Trophoblast cell (in vitro differentiated cells and primary cell): ENCODE measurements around the gene PLG.
A peak's percentile ranks its signal among the peaks of the same experiment; 100 is the strongest.
"Not testable (repeated sequence)": the region's sequence is repeated elsewhere in the genome, so short reads cannot be mapped to it uniquely, and the experiment has no call there.

Experiments
- DNase-seq, 2 donors: peaks; one replicate each; pipeline ENCODE4 v3.0.0-alpha.2; 2016
- H2AFZ ChIP-seq: 2 replicates; pipeline ENCODE4 v1.6.1; 2013; ENCODE audit warnings: low read length, moderate library complexity, mild to moderate bottlenecking; ENCODE audit not compliant: insufficient read depth, poor library complexity
- H2AK5ac ChIP-seq: 2 replicates; pipeline ENCODE4 v1.6.1; 2013; ENCODE audit warnings: mild to moderate bottlenecking, low read length
- H2BK120ac ChIP-seq: 2 replicates; pipeline ENCODE4 v1.6.1; 2013; ENCODE audit warnings: low read length, mild to moderate bottlenecking, moderate library complexity; ENCODE audit not compliant: insufficient read depth, poor library complexity
- H2BK12ac ChIP-seq: 2 replicates; pipeline ENCODE4 v1.6.1; 2013; ENCODE audit warnings: mild to moderate bottlenecking, low read length, moderate library complexity
- H2BK5ac ChIP-seq: 2 replicates; pipeline ENCODE4 v1.6.1; 2013; ENCODE audit warnings: low read length, low read depth, moderate library complexity, mild to moderate bottlenecking; ENCODE audit not compliant: poor library complexity
- H3K14ac ChIP-seq: 2 replicates; pipeline ENCODE4 v1.6.1; 2013; ENCODE audit warnings: mild to moderate bottlenecking, low read length
- H3K18ac ChIP-seq: 2 replicates; pipeline ENCODE4 v1.6.1; 2013; ENCODE audit warnings: mild to moderate bottlenecking, low read length
- H3K23ac ChIP-seq: 2 replicates; pipeline ENCODE4 v1.6.1; 2013; ENCODE audit warnings: low read length
- H3K27ac ChIP-seq: 2 replicates; pipeline ENCODE4 v1.5.1; 2013; ENCODE audit warnings: low read depth, mild to moderate bottlenecking, inconsistent platforms, low read length, moderate library complexity
- H3K27me3 ChIP-seq: 2 replicates; pipeline ENCODE4 v1.6.1; 2013; ENCODE audit warnings: inconsistent platforms, mild to moderate bottlenecking, low read length, moderate library complexity; ENCODE audit not compliant: insufficient read depth
- H3K36me3 ChIP-seq, 2 experiments: 1 replicate in 1 of 2; 2 replicates in 1 of 2; pipeline ENCODE4 v1.6.1; 2013; ENCODE audit warnings: low read length in 2 of 2, mild to moderate bottlenecking in 2 of 2, moderate library complexity in 1 of 2; ENCODE audit not compliant: insufficient read depth in 2 of 2, control insufficient read depth in 1 of 2
- H3K4ac ChIP-seq: 2 replicates; pipeline ENCODE4 v1.6.1; 2013; ENCODE audit warnings: low read depth, mild to moderate bottlenecking, low read length, moderate library complexity
- H3K4me1 ChIP-seq, 2 experiments: 1 replicate in 1 of 2; 2 replicates in 1 of 2; pipeline ENCODE4 v1.6.1; 2013; ENCODE audit warnings: low read length in 2 of 2, mild to moderate bottlenecking in 2 of 2, moderate library complexity in 1 of 2; ENCODE audit not compliant: insufficient read depth in 2 of 2, control insufficient read depth in 1 of 2
- H3K4me2 ChIP-seq: 2 replicates; pipeline ENCODE4 v1.6.1; 2013; ENCODE audit warnings: inconsistent platforms, mild to moderate bottlenecking, low read length, moderate library complexity
- H3K4me3 ChIP-seq: 2 replicates; pipeline ENCODE4 v1.5.1; 2013; ENCODE audit warnings: mild to moderate bottlenecking, low read depth, low read length, inconsistent platforms
- H3K79me1 ChIP-seq: one replicate; pipeline ENCODE4 v1.6.1; 2013; ENCODE audit warnings: low read length
- H3K79me2 ChIP-seq: 2 replicates; pipeline ENCODE4 v1.6.1; 2013; ENCODE audit warnings: low read length, mild to moderate bottlenecking; ENCODE audit not compliant: control insufficient read depth, insufficient read depth, poor library complexity
- H3K9ac ChIP-seq: 2 replicates; pipeline ENCODE4 v1.6.1; 2013; ENCODE audit warnings: mild to moderate bottlenecking, low read length
- H3K9me3 ChIP-seq: 2 replicates; pipeline ENCODE4 v1.6.1; 2013; ENCODE audit warnings: low read depth, mild to moderate bottlenecking, control low read depth, inconsistent platforms, low read length; ENCODE audit not compliant: insufficient read depth
- H4K12ac ChIP-seq: 2 replicates; pipeline ENCODE4 v1.6.1; 2013; ENCODE audit warnings: low read depth, mild to moderate bottlenecking, low read length, moderate library complexity
- H4K8ac ChIP-seq: 2 replicates; pipeline ENCODE4 v1.6.1; 2013; ENCODE audit warnings: low read depth, mild to moderate bottlenecking, low read length, moderate library complexity
- H4K91ac ChIP-seq: one replicate; pipeline ENCODE4 v1.6.1; 2013; ENCODE audit warnings: low read depth, mild to moderate bottlenecking, low read length, moderate library complexity
- WGBS: extraction: QIAGEN DNeasy Blood & Tissue Kit; methylation state at CpG from one replicate; pipeline ENCODE4 v1.1.7; 2013; ENCODE audit warnings: missing lambda C conversion rate; ENCODE audit not compliant: insufficient read length, insufficient coverage; ENCODE audit errors: extremely low coverage; 5-methylcytosine and 5-hydroxymethylcytosine counted together

PLG gene

GRCh38 chr6:160676418-160676817, 25.6 kb upstream of the PLG start:
- not testable (repeated sequence) for H2BK5ac ChIP-seq, H3K36me3 ChIP-seq, DNase-seq, H3K4me2 ChIP-seq, H2BK120ac ChIP-seq, H3K79me1 ChIP-seq, H2AFZ ChIP-seq, H3K4me1 ChIP-seq, H2BK12ac ChIP-seq, H3K9me3 ChIP-seq, H3K79me2 ChIP-seq, H3K4me3 ChIP-seq, H3K4ac ChIP-seq, H2AK5ac ChIP-seq, H3K27me3 ChIP-seq, H4K12ac ChIP-seq, H4K8ac ChIP-seq, H3K9ac ChIP-seq, H3K18ac ChIP-seq, H3K27ac ChIP-seq, H4K91ac ChIP-seq, H3K14ac ChIP-seq, H3K23ac ChIP-seq
- WGBS, result no CpG with 5 or more reads among the region's 5 CpGs

- Histone ChIP-seq H3K4me2 (no peak overlapping the region), H3K14ac (no peak overlapping the region), H3K9ac (no peak overlapping the region), H3K27ac (no peak overlapping the region), H3K79me2 (no peaks in the 10 kb centered on the region), H3K79me1 (no peaks in the 10 kb centered on the region), H2BK12ac (no peak overlapping the region), H3K4me1 (no peaks in the 10 kb centered on the region), H3K27me3 (no peaks in the 10 kb centered on the region), H3K4ac (no peak overlapping the region), H2AK5ac (no peak overlapping the region), H4K91ac (no peak overlapping the region), H3K23ac (no peak overlapping the region), H2AFZ (no peak overlapping the region), H4K12ac (no peak overlapping the region), H3K9me3 (peaks cover 4% of the 10 kb centered on the region), H3K4me3 (no peak overlapping the region), H3K18ac (no peak overlapping the region), H2BK120ac (no peak overlapping the region), H3K36me3 (no peaks in the 10 kb centered on the region), H4K8ac (no peak overlapping the region), H2BK5ac (no peak overlapping the region)
- WGBS, result no CpG with 5 or more reads among the region's 4 CpGs
- no peak for DNase-seq
Measured at GRCh38 chr6:160678230-160678629, 23.8 kb upstream of the PLG start.

GRCh38 chr6:160678744-160679401, 23.2 kb upstream of the PLG start:
- H3K79me2 ChIP-seq, result no peaks in the 10 kb centered on the region
- WGBS, result no CpG with 5 or more reads among the region's 42 CpGs

GRCh38 chr6:160679402-160679769, 22.7 kb upstream of the PLG start:
- H3K27ac ChIP-seq, result no peak overlapping the region
- WGBS, result no CpG with 5 or more reads among the region's 14 CpGs
- H3K4ac ChIP-seq, result no peak overlapping the region

More at GRCh38 chr6:160678744-160679401, 23.2 kb upstream of the PLG start:
- Histone ChIP-seq H3K14ac (no peak overlapping the region), H3K9ac (no peak overlapping the region), H3K27ac (no peak overlapping the region), H3K4me2 (peak overlapping the region; percentile 76), H4K91ac (no peak overlapping the region), H3K18ac (no peak overlapping the region), H3K4me1 (no peaks in the 10 kb centered on the region), H3K79me1 (no peaks in the 10 kb centered on the region), H3K23ac (no peak overlapping the region), H4K8ac (no peak overlapping the region), H2BK5ac (no peak overlapping the region), H4K12ac (no peak overlapping the region), H3K36me3 (no peaks in the 10 kb centered on the region), H2AK5ac (no peak overlapping the region), H2BK12ac (no peak overlapping the region), H2AFZ (no peak overlapping the region), H3K27me3 (no peaks in the 10 kb centered on the region), H3K4ac (no peak overlapping the region), H3K4me3 (peak overlapping the region; percentile 47), H2BK120ac (no peak overlapping the region), H3K9me3 (peaks cover 4% of the 10 kb centered on the region)
- DNase-seq, result no peak

More at GRCh38 chr6:160679402-160679769, 22.7 kb upstream of the PLG start:
- Histone ChIP-seq H4K91ac (no peak overlapping the region), H3K4me3 (peak overlapping the region; percentile 47), H2AFZ (no peak overlapping the region), H4K8ac (no peak overlapping the region), H3K4me1 (no peaks in the 10 kb centered on the region), H3K18ac (no peak overlapping the region), H3K9me3 (peaks cover 4% of the 10 kb centered on the region), H3K27me3 (no peaks in the 10 kb centered on the region), H2BK120ac (no peak overlapping the region), H2AK5ac (no peak overlapping the region), H3K14ac (no peak overlapping the region), H3K23ac (no peak overlapping the region), H3K79me1 (no peaks in the 10 kb centered on the region), H2BK5ac (no peak overlapping the region), H2BK12ac (no peak overlapping the region), H3K4me2 (peak overlapping the region; percentile 76), H3K9ac (no peak overlapping the region), H3K79me2 (no peaks in the 10 kb centered on the region), H4K12ac (no peak overlapping the region), H3K36me3 (no peaks in the 10 kb centered on the region)
- no peak for DNase-seq
